ENCODE results near the gene AMN.

Gene AMN

DNA sequence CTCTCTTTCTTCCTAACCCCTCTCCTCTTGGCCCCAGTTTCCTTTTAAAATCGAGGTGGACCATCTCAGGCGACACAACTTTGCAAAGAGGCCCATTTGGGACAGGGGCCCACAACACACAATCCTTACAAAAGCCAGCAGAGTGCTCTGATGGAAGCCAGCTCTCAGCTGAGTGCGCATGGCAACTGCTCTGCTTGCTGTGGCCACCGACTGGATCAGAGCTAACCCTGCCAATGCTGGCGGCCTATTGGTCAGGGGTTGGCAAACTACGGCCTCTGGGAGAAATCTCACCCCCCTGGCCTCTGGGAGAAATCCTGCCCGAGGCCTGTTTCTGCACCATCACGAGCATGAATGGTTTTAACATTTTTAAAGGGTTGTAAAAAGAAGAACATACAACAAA is 55.0 kb downstream of the AMN start:
- Histone ChIP-seq H3F3A (ENCODE audit: control insufficient read depth, insufficient read depth) (no peaks in the 10 kb centered on the region), H3K9me3 (ENCODE audit: control insufficient read depth, insufficient read depth, low read length) (no peaks in the 10 kb centered on the region), H3K79me2 (ENCODE audit: control insufficient read depth, low read length) (no peaks in the 10 kb centered on the region), H4K20me1 (ENCODE audit: control insufficient read depth, insufficient read depth, low read depth, low read length) (no peaks in the 10 kb centered on the region), H3K27me3 (ENCODE audit: control insufficient read depth, low read length) (no peaks in the 10 kb centered on the region), H3K4me3 (ENCODE audit: low read length) (no peak overlapping the region), H3K36me3 (ENCODE audit: control insufficient read depth, low read length) (no peaks in the 10 kb centered on the region), H3K27ac (ENCODE audit: low read depth, low read length) (no peak overlapping the region), H3K4me1 (ENCODE audit: control insufficient read depth, low read length) (peaks cover 4% of the 10 kb centered on the region; the same call in 1 of the 2 replicates), H3K9me2 (replicated peaks; ENCODE audit: control insufficient read depth, low read length) (no peaks in the 10 kb centered on the region), H3K4me2 (ENCODE audit: low read length) (no peak overlapping the region)
- TF ChIP-seq, protein P1, sequence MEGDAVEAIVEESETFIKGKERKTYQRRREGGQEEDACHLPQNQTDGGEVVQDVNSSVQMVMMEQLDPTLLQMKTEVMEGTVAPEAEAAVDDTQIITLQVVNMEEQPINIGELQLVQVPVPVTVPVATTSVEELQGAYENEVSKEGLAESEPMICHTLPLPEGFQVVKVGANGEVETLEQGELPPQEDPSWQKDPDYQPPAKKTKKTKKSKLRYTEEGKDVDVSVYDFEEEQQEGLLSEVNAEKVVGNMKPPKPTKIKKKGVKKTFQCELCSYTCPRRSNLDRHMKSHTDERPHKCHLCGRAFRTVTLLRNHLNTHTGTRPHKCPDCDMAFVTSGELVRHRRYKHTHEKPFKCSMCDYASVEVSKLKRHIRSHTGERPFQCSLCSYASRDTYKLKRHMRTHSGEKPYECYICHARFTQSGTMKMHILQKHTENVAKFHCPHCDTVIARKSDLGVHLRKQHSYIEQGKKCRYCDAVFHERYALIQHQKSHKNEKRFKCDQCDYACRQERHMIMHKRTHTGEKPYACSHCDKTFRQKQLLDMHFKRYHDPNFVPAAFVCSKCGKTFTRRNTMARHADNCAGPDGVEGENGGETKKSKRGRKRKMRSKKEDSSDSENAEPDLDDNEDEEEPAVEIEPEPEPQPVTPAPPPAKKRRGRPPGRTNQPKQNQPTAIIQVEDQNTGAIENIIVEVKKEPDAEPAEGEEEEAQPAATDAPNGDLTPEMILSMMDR (IDR thresholded peaks at IDR 0.05; ENCODE audit: low read depth, low read length, poor library complexity, severe bottlenecking): no peak
- TF ChIP-seq EZH2phosphoT487 (IDR thresholded peaks at IDR 0.05; ENCODE audit: borderline replicate concordance, low read length): no peak

- no peak for TF ChIP-seq EZH2phosphoT487 (IDR thresholded peaks at IDR 0.05; ENCODE audit: borderline replicate concordance, low read length)
- TF ChIP-seq, protein P1 (IDR thresholded peaks at IDR 0.05; ENCODE audit: low read depth, low read length, poor library complexity, severe bottlenecking): no peak
- H3K9me3 ChIP-seq (ENCODE audit: control insufficient read depth, insufficient read depth, low read length): no peaks in the 10 kb centered on the region
- H3K27me3 ChIP-seq (ENCODE audit: control insufficient read depth, low read length): no peaks in the 10 kb centered on the region
- H3K36me3 ChIP-seq (ENCODE audit: control insufficient read depth, low read length): no peaks in the 10 kb centered on the region
- H3K4me2 ChIP-seq (ENCODE audit: low read length): no peak overlapping the region
- no peaks in the 10 kb centered on the region for H3K79me2 ChIP-seq (ENCODE audit: control insufficient read depth, low read length)
- no peak overlapping the region for H3K27ac ChIP-seq (ENCODE audit: low read depth, low read length)
- H3K4me3 ChIP-seq (ENCODE audit: low read length): no peak overlapping the region
- no peaks in the 10 kb centered on the region for H3K9me2 ChIP-seq (replicated peaks; ENCODE audit: control insufficient read depth, low read length)
- no peaks in the 10 kb centered on the region for H3F3A ChIP-seq (ENCODE audit: control insufficient read depth, insufficient read depth)
- H3K4me1 ChIP-seq (ENCODE audit: control insufficient read depth, low read length): no peaks in the 10 kb centered on the region
- no peaks in the 10 kb centered on the region for H4K20me1 ChIP-seq (ENCODE audit: control insufficient read depth, insufficient read depth, low read depth, low read length)
Measured at GRCh38 chr14:102979406-102979805, 56.9 kb downstream of the AMN start.

GRCh38 chr14:102980409-102980810 is 57.9 kb downstream of the AMN start:
- no peaks in the 10 kb centered on the region for H3K9me3 ChIP-seq (ENCODE audit: control insufficient read depth, insufficient read depth, low read length)
- H3K36me3 ChIP-seq (ENCODE audit: control insufficient read depth, low read length): no peaks in the 10 kb centered on the region
- no peak overlapping the region for H3K4me3 ChIP-seq (ENCODE audit: low read length)
- no peak overlapping the region for H3K4me2 ChIP-seq (ENCODE audit: low read length)
- no peaks in the 10 kb centered on the region for H3K27me3 ChIP-seq (ENCODE audit: control insufficient read depth, low read length)
- no peaks in the 10 kb centered on the region for H3K4me1 ChIP-seq (ENCODE audit: control insufficient read depth, low read length)
- no peak overlapping the region for H3K27ac ChIP-seq (ENCODE audit: low read depth, low read length)
- no peaks in the 10 kb centered on the region for H3F3A ChIP-seq (ENCODE audit: control insufficient read depth, insufficient read depth)
- H3K79me2 ChIP-seq (ENCODE audit: control insufficient read depth, low read length): no peaks in the 10 kb centered on the region
- no peaks in the 10 kb centered on the region for H4K20me1 ChIP-seq (ENCODE audit: control insufficient read depth, insufficient read depth, low read depth, low read length)
- TF ChIP-seq, protein P1 (IDR thresholded peaks at IDR 0.05; ENCODE audit: low read depth, low read length, poor library complexity, severe bottlenecking): no peak
- TF ChIP-seq EZH2phosphoT487 (IDR thresholded peaks at IDR 0.05; ENCODE audit: borderline replicate concordance, low read length): no peak
- H3K9me2 ChIP-seq (replicated peaks; ENCODE audit: control insufficient read depth, low read length): no peaks in the 10 kb centered on the region

All from DOHH2 (cell line).